SK-N-MC (cell line): Measurements from ENCODE around the gene CHID1.

Experiments used
- DNase-seq: peaks from one replicate; pipeline ENCODE4 v3.0.0-alpha.2; 2011; ENCODE audit warnings: low read depth, low spot score
- H3K27ac ChIP-seq: fragments of 200-600 bp; sonication (generic); 2 replicates; pipeline ENCODE4 v1.5.1; 2016; ENCODE audit warnings: mixed run types
- H3K36me3 ChIP-seq: fragments of 200-600 bp; sonication (generic); 2 replicates; pipeline ENCODE4 v1.6.1; 2017; ENCODE audit warnings: antibody characterized with exemption, low read length, mixed read lengths; ENCODE audit not compliant: insufficient read depth
- H3K4me3 ChIP-seq: fragments of 200-600 bp; sonication (generic); 2 replicates; pipeline ENCODE4 v1.5.1; 2016
- H3K9ac ChIP-seq: fragments of 200-600 bp; sonication (generic); 2 replicates; pipeline ENCODE4 v1.8.0; 2017; ENCODE audit warnings: mixed run types, mixed read lengths; ENCODE audit not compliant: insufficient read length
- H3K9me3 ChIP-seq: fragments of 200-600 bp; sonication (generic); 2 replicates; pipeline ENCODE4 v1.6.1; 2017; ENCODE audit warnings: low read depth, mild to moderate bottlenecking, antibody characterized with exemption, low read length, moderate library complexity, mixed read lengths
- EZH2 ChIP-seq: fragments of 200-600 bp; sonication (generic); IDR thresholded peaks from one replicate; pipeline ENCODE4 v1.6.1; 2017; ENCODE audit warnings: antibody characterized with exemption
- FOXP2 ChIP-seq: optimal IDR thresholded peaks from 2 replicates; pipeline ENCODE3; 2011; ENCODE audit warnings: mild to moderate bottlenecking, moderate library complexity; ENCODE audit not compliant: insufficient read depth; ENCODE audit errors: extremely low read length, control extremely low read depth
- POLR2AphosphoS5 ChIP-seq: IDR thresholded peaks from 2 replicates; pipeline ENCODE4 v1.6.1; 2012; ENCODE audit warnings: mild to moderate bottlenecking, low read depth, low read length, borderline replicate concordance

Gene CHID1

DNA sequence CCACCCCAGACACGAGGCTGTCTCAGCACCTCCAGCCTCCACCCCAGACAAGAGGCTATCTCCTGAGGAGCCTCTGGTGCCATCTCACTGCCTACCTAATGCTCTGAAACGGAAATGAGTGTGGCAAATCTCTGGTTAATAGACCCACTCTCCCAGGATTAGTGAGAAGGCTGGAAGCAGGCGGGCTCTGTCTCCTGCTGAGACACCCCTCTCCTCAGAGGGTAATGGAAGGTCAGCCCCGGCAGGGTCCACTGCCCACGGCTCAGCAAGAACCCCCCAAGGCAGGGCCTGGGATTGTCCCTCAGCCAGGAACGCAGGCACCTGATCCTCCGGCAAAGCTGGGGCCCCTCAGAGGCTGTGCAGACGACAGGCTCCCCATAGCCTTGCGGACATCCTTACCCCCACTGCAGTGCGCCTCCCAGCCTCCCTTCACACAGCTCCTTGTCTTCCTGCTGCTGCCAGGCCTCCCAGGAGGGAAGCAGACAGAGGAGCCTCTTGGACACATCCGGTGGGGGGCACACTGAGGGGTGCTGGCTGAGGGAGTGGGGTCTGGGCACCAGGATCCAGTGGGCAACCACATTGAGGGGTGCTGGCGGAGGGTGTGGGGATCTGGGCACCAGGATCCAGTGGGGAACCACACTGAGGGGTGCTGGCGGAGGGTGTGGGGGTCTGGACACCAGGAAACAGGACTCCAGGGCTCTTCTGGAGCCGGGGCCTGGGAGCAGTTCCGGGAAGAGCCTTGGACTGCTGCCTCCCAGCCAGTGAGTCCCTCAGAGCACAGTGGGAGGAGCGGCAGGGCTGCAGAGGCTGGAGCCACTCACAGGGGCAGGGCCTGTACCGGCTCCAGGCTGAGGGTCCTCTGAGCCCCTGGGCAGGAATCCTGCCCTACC is 13.1 kb downstream of the CHID1 start:
- no peak overlapping the region for H3K9ac ChIP-seq
- 0 out of 2 replicates have a peak overlapping the region, but pooled peaks have one; percentile 9 for H3K4me3 ChIP-seq
- H3K27ac ChIP-seq = peak overlapping the region; percentile 35; the same call in 1 of the 2 replicates
- H3K36me3 ChIP-seq = peaks cover 38% of the 10 kb centered on the region; the same call in 1 of the 2 replicates
- no peak for DNase-seq
- TF ChIP-seq POLR2AphosphoS5 (no peak; the same call in 1 of the 2 replicates), FOXP2 (no peak)
- no peaks in the 10 kb centered on the region for H3K9me3 ChIP-seq

DNA sequence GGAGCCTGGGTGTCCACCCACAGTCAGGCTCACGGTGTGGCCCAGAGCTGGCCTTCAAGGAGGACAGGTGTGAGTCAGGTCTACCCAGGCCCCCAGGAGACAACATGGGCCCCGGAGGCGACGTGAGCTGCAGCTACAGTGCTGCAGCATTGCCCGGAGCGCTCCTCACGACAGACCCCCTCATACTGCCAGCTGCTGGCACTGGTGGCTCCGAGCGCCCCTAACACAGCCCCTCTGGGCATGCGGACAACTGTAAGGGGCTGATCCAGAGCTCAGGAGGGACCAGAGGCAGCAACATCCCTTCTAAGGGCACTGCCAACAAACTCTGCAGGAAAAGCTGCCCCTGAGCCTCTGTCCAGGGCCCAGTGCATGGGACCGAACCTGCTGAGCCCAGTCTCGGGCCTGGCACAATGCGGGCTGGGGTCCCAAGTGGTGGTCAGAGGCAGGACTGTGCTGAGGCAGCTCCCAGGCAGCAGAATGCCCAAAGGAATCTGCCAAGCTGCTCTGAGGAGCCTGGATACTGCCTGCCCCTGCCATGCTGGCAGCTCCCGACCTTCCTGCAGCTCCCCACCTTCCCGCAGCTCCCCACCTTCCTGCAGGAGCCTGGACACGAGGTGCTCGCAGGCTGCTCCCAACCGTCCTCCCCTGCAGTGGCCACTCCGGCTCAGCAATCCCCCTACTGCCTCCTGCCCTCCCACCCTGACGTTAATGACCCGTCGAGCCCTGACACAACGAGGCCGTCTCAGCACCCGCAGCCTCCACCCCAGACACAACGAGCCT is 15.1 kb downstream of the CHID1 start:
- Histone ChIP-seq H3K4me3 (no peak overlapping the region), H3K27ac (no peak overlapping the region), H3K9ac (no peak overlapping the region), H3K9me3 (no peaks in the 10 kb centered on the region), H3K36me3 (peaks cover 20% of the 10 kb centered on the region; the same call in 1 of the 2 replicates)
- no peak for DNase-seq
- TF ChIP-seq EZH2 (no peak), POLR2AphosphoS5 (no peak), FOXP2 (no peak)

DNA sequence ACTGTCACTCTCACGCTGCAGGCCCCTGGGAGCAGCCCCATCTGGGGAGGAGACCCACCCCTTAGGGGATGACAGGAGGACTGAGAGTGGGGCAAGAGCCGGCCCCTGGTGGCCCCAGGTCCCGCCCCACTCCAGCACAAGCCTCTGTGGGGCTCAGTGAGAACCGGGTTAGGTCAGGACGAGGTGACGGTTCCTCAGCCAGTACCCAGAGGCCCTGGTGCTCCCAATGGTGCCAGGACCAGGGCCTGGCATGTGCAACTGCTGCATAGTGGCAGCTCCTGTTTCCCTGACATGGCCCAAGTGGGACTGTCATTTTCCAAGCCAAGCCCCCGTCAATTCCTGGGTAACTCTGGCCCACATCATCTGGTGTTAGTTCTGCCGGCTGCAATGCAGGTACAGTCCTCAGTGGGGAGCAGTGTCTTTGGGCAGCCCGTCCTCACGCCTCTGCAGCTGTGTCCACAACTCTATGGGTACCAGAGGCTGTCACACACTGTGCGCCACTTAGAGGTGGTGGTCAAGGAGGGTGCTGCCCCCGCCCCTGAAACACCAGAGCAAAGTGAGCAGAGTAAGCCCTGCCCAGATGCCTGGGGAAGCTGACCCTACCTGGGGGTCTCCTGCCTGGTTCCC is 15.9 kb downstream of the CHID1 start:
- H3K4me3 ChIP-seq = no peak overlapping the region
- TF ChIP-seq EZH2 (no peak), FOXP2 (no peak), POLR2AphosphoS5 (no peak)
- no peak for DNase-seq
- no peak overlapping the region for H3K27ac ChIP-seq
- no peak overlapping the region for H3K9ac ChIP-seq
- H3K9me3 ChIP-seq = no peaks in the 10 kb centered on the region
- peaks cover 14% of the 10 kb centered on the region; the same call in 1 of the 2 replicates for H3K36me3 ChIP-seq

DNA sequence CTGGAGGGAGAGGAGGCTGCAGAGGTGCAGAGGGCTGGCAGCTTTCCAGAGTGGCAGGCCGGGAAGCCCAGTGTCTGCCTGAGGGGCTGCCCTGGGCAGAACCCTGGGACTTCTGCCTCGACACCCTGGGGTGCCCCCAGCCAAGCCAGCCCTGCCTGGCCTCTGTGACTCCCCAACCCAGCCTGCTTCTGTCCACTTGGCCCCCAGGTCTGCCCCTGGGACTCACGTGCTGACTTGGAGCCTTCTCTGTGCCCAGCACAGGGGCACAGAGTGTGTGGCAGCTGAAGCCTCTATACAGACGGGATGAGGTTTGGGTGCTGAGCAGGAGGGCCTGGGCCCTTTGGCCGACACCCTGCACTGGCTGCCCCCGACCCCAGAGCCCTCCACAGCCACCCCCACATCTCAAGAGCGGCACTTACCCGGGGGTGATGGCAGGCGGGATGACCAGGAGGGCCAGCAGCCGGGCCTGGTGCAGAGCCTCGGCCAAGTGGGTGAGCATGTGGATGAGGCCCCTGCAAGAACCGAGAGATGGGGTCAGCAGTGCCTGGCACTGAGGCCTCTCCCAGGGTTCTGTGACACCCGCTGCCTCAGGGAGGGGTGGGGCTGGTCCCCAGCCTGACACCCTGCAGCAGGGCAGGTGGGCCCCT is 17.5 kb downstream of the CHID1 start:
- DNase-seq = no peak
- Histone ChIP-seq H3K27ac (no peak overlapping the region), H3K4me3 (no peak overlapping the region), H3K9me3 (no peaks in the 10 kb centered on the region), H3K36me3 (peaks cover under 1% of the 10 kb centered on the region; the same call in 1 of the 2 replicates), H3K9ac (no peak overlapping the region)
- TF ChIP-seq POLR2AphosphoS5 (peak; percentile 35; the same call in 1 of the 2 replicates), FOXP2 (no peak)

DNA sequence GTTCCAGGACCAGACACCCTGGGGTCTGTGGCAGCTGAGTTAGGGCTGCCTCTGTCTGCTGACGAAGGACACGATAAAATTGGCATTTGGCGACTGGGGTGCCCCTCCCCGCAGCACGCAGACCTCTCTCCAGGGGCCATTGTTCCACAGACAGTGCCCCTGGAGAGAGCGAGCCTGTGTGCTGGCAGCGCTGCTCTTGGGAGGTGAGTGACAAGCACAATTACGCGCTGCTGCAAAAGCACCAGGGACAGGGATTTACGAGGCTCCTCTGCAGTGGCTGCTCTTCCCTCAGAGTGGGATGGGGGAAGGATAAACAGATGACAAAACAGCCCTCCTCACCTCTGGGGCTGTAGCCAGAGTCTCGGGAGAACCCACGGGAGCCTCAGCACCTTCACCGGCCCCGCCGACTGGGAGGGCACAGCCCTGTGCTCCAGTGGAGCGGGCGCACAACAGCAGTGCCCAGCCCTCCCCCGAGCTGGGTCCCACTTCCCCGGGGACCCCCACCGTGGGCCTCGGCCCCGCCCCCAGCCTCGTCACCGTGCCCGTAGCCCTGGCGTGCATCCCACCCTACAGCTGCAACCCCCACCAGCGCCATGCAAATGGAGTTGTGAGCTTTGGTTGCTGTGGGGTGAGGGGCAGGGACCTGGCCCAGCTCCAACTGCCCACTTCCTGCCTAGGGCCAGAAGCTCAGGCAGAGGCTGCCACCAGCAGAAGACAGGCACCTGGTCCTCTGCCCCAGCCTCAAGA is 19.6 kb downstream of the CHID1 start:
- Histone ChIP-seq H3K9me3 (no peaks in the 10 kb centered on the region), H3K27ac (peak overlapping the region; percentile 39; the same call in 1 of the 2 replicates), H3K36me3 (no peaks in the 10 kb centered on the region; the same call in 1 of the 2 replicates), H3K9ac (no peak overlapping the region), H3K4me3 (peak overlapping the region; percentile 49)
- TF ChIP-seq POLR2AphosphoS5 (no peak), EZH2 (no peak), FOXP2 (no peak)
- DNase-seq = no peak

- TF ChIP-seq EZH2 (no peak), POLR2AphosphoS5 (no peak), FOXP2 (no peak)
- no peak overlapping the region for H3K27ac ChIP-seq
- DNase-seq = no peak
- H3K9me3 ChIP-seq = no peaks in the 10 kb centered on the region
- no peak overlapping the region for H3K4me3 ChIP-seq
- no peaks in the 10 kb centered on the region; the same call in 1 of the 2 replicates for H3K36me3 ChIP-seq
- H3K9ac ChIP-seq = no peak overlapping the region
These were observed 20.7 kb downstream of the CHID1 start for GRCh38 chr11:889687-890475.

DNA sequence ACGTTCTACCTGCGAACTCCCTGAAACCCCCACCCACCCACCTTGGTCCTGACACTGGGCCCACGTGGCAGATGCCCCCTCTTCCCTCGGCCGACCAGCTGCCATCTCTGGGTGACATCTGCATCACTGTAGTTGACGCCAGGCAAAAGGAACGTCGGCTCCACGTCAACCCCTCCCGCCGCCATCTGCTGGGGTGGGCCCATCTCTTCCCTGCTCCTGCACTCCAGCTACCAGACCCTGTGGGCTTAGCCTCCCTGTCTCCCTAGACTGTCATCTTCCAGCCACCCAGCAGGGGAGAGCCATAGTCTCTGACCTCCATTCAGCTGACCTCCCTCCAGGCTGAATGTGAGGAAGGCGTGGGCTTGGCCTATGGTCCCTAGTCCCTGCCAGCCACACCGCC is 21.4 kb downstream of the CHID1 start:
- no peaks in the 10 kb centered on the region; the same call in 1 of the 2 replicates for H3K36me3 ChIP-seq
- DNase-seq = no peak

More for the DNA sequence above, 21.4 kb downstream of the CHID1 start:
- no peak overlapping the region for H3K9ac ChIP-seq
- H3K9me3 ChIP-seq = no peaks in the 10 kb centered on the region
- TF ChIP-seq POLR2AphosphoS5 (no peak), FOXP2 (no peak), EZH2 (no peak)
- no peak overlapping the region for H3K4me3 ChIP-seq
- H3K27ac ChIP-seq = no peak overlapping the region
